Natural killer cell treated with Interleukin-12 subunit alpha and Interleukin-12 subunit beta and Interleukin-15 and Interleukin-18, amount 100 ng/mL, for 72 hours (primary cell): ENCODE results near the gene HS2ST1. TPM values are rescaled to one million over a fixed set of nuclear protein-coding genes. Genes with fewer than 3 reads are reported as not detected.
"Not testable (repeated sequence)": the region's sequence is repeated elsewhere in the genome, so short reads cannot be mapped to it uniquely, and the experiment has no call there.

ENCODE experiments used
- ATAC-seq, 2 donors: fragments of 150-1000 bp; cut with Tn5 transposase in 1 of 2; sonication (Bioruptor Pico), chemical (Tn5 transposase) in 1 of 2; 2 replicates each; pipeline ENCODE4 v1.10.0; 2021
- DNase-seq: peaks from one replicate; pipeline ENCODE4 v3.0.0; 2022; ENCODE audit warnings: low spot score
- H3K27ac Mint-ChIP-seq, 2 donors: 1 replicate in 1 of 2; 2 replicates in 1 of 2; pipeline ENCODE4 v1.8.0; 2022; ENCODE audit warnings: mixed read lengths in 2 of 2, mild to moderate bottlenecking in 1 of 2, moderate library complexity in 1 of 2
- H3K27me3 Mint-ChIP-seq, 2 donors: 1 replicate in 1 of 2; 2 replicates in 1 of 2; pipeline ENCODE4 v1.8.0; 2022; ENCODE audit warnings: mixed read lengths in 2 of 2
- H3K36me3 Mint-ChIP-seq: one replicate; pipeline ENCODE4 v1.8.0; 2022; ENCODE audit warnings: mixed read lengths
- H3K4me1 Mint-ChIP-seq, 2 donors: 1 replicate in 1 of 2; 2 replicates in 1 of 2; pipeline ENCODE4 v1.8.0; 2022; ENCODE audit warnings: low read depth in 2 of 2, mixed read lengths in 2 of 2, mild to moderate bottlenecking in 1 of 2
- H3K4me3 Mint-ChIP-seq: one replicate; pipeline ENCODE4 v1.8.0; 2022; ENCODE audit warnings: mixed read lengths
- H3K9me3 Mint-ChIP-seq: 2 replicates; pipeline ENCODE4 v1.8.0; 2022; ENCODE audit warnings: mixed read lengths
- total RNA-seq, 2 donors: library from RNA; stranded (reverse); gene quantifications; one replicate each; pipeline ENCODE4 v1.2.3, GENCODE V29; 2022

Gene HS2ST1
- total RNA-seq, 2 donors from 2014 or later, result 15.1 to 24.5 TPM

DNA sequence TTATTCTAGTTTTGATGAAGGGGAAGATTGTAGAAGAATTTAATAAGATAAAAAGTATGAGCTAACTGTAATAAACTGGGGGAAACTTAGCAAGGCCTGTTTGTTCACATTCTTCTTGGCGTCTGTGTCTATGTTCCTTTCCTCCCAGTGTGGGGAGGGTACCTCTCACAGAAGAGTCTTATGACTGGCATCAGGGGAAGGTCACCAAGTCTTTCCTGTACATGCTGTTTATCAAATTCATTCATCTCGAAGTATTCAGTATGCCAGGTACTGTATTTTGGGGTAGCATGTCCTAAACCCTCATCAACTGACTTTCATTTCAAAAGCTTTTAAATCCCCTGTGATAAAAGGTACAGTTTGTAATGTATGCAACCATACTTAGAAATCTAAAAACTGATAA lies 78.4 kb downstream of the HS2ST1 start:
- Mint-ChIP-seq H3K9me3 (no peaks in the 10 kb centered on the region), H3K4me1 (peaks cover 3 to 5% of the 10 kb centered on the region in 2 donors), H3K27me3 (no peaks in the 10 kb centered on the region), H3K4me3 (no peak overlapping the region), H3K27ac (no peak overlapping the region), H3K36me3 (no peaks in the 10 kb centered on the region)
- ATAC-seq (no peak), DNase-seq (no peak)

DNA sequence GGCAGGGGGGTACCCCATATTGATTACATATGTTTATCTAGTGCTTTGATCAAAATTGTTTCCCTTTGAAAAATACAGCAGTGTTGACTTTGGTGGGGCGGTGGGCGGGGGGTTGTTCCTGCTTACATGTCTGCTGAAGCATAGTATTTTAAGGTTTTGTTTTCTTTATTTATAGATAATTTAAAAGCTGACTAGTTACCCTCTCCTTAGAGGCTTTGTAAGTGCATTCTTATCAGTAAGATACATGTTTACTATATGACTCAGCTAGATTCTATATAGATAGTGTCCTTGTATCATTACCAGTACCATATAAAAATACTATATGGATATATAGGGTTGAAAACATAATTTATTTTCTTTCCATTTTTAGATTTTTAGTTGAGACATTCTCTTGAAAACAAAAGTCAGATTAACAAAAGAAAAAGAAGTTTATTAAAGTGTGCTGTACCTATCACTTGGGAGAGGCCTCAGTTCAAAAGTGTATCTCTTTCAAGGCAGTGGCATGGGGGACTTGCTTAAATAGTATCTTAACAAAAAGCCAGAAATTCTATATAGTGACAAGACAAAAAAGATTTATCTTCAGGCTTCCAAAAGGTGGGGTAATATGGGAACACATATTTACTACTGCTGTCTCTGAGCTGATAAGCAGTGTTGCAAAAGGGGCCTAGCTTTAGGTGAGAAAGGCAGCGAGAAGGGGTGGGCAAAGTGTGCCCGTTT lies 79.0 kb downstream of the HS2ST1 start:
- H3K27ac Mint-ChIP-seq, result no peak overlapping the region
- peaks cover 3 to 5% of the 10 kb centered on the region in 2 donors for H3K4me1 Mint-ChIP-seq
- DNase-seq, result no peak
- no peaks in the 10 kb centered on the region for H3K9me3 Mint-ChIP-seq
- no peaks in the 10 kb centered on the region for H3K36me3 Mint-ChIP-seq
- ATAC-seq, result no peak
- H3K4me3 Mint-ChIP-seq, result no peak overlapping the region
- no peaks in the 10 kb centered on the region for H3K27me3 Mint-ChIP-seq

DNA sequence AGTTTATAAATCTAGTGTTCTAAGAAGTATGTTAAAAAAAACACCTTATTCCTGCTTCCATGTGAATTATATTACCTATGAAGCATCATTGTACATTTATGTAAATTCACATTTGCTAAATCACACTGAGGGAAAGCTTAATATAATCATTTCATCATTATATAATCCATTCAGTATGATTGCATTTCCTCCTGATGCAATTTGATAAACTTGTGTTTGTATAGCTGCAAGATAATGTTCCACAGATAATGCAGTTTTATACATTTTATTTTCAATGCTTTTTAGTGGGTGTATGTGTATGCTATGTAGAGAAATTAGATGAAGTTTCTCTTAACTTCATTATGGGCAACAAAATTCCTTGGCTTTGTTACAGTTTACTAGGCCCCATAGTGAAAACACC lies 79.6 kb downstream of the HS2ST1 start:
- no peak overlapping the region for H3K27ac Mint-ChIP-seq
- peaks cover 5 to 10% of the 10 kb centered on the region in 2 donors for H3K4me1 Mint-ChIP-seq
- H3K9me3 Mint-ChIP-seq, result no peaks in the 10 kb centered on the region
- H3K4me3 Mint-ChIP-seq, result no peak overlapping the region
- no peaks in the 10 kb centered on the region for H3K36me3 Mint-ChIP-seq
- no peaks in the 10 kb centered on the region for H3K27me3 Mint-ChIP-seq
- no peak for DNase-seq
- no peak for ATAC-seq

DNA sequence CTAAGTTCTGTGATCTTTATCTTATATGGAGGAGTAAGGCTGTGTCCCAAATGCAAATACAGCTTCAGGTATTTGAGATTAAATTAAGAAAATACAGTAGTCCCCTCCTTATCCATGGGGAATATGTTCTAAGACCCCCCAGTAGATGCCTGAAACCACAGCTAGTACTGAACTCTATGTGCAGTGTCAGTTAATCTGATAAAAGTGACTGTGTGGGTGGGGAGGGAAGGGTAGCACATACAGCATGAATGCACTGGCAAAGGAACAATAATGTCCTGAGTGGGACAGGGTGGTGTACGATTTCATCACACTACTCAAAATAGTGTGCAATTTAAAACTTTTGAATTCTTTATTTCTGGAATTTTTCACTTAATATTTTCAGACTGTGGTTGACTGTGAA lies 83.1 kb downstream of the HS2ST1 start:
- DNase-seq, result no peak
- Mint-ChIP-seq H3K36me3 (no peaks in the 10 kb centered on the region), H3K9me3 (no peaks in the 10 kb centered on the region), H3K27me3 (no peaks in the 10 kb centered on the region), H3K4me1 (peaks cover 5 to 10% of the 10 kb centered on the region in 2 donors), H3K4me3 (no peak overlapping the region), H3K27ac (no peak overlapping the region)
- no peak for ATAC-seq

DNA sequence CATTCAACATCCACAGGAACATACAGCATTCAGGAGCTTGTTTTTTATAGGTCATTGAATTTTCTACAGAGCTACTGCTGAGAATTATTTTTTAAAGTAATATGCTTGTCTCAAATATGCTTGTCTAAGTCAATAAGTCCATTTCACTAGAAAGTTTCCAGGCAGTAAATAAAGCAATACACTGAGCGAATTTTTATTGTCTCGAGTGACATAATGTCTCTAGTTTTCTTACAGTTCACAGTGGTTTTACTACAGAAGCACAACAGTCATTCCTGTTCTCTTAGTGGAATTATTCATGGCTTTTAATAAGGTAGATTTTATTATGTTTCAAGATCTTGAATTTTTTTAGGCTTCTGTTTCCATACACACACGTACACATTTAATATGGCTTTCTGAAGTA lies 83.8 kb downstream of the HS2ST1 start:
- ATAC-seq, result no peak
- Mint-ChIP-seq H3K27me3 (no peaks in the 10 kb centered on the region), H3K9me3 (no peaks in the 10 kb centered on the region), H3K4me3 (no peak overlapping the region), H3K36me3 (no peaks in the 10 kb centered on the region), H3K27ac (no peak overlapping the region), H3K4me1 (peaks cover 5 to 10% of the 10 kb centered on the region in 2 donors)
- DNase-seq, result no peak

DNA sequence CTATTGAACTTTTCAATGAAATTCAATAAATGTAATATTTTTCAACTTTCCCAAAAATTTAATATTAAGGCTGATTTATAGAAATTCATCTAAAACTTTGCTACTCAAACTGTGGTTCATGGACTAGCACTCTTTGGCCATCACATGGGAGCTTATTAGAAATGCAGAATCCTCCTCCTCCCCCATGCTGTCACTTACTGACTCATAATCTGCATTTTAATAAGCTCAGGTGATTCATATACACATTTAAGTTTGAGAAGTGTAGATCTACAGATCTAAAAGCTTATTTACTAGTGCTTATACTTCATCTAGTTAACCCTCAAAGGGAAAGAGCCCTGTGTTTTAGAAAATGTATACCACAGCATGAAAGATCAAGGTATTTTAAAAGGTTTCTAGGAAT lies 84.3 kb downstream of the HS2ST1 start:
- no peaks in the 10 kb centered on the region for H3K27me3 Mint-ChIP-seq
- peaks cover 5 to 10% of the 10 kb centered on the region in 2 donors for H3K4me1 Mint-ChIP-seq
- no peak for DNase-seq
- no peaks in the 10 kb centered on the region for H3K36me3 Mint-ChIP-seq
- no peak overlapping the region for H3K27ac Mint-ChIP-seq
- no peak overlapping the region for H3K4me3 Mint-ChIP-seq
- H3K9me3 Mint-ChIP-seq, result no peaks in the 10 kb centered on the region
- no peak for ATAC-seq

DNA sequence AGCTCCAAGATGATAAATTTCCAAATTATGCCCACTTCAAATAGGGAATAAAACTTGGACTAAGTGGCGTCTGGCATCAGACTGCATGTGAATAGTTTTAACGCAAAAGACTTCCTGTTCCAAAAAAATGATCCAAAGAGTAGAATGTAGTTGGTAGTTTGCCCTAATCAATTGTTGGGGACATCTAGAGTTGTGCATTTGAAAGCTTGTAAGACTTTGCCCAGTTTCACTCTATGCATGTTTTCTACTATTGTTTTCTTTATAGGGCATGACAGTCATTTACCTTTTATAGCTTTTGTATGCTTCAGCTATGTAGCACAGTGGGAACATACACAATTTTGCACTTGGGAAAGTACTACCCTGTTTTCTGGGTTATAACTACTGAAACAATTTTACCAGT lies 86.0 kb downstream of the HS2ST1 start:
- no peaks in the 10 kb centered on the region for H3K9me3 Mint-ChIP-seq
- ATAC-seq (no peak), DNase-seq (no peak)
- no peaks in the 10 kb centered on the region for H3K27me3 Mint-ChIP-seq
- H3K36me3 Mint-ChIP-seq, result no peaks in the 10 kb centered on the region
- H3K4me1 Mint-ChIP-seq, result peaks cover 2 to 5% of the 10 kb centered on the region in 2 donors
- no peak overlapping the region for H3K4me3 Mint-ChIP-seq
- no peak overlapping the region for H3K27ac Mint-ChIP-seq

DNA sequence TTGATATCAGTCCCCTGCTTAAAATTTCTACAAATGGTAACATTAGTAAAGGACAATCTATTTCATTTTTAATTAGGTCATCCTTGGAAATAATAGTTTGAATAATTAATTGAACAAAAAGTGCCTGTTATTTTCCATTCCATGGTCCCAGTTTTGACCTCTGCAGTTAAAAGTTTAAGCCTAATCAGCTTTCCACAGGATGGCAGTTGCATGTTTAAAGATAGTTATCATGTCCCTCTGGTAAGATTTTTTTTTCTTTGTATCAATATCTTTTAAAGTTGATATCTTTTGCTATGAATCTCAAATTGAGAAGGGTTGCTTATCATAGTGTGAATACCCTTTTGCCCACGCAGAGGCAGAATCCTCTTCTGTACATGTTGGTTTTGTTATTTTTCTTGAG lies 90.4 kb downstream of the HS2ST1 start:
- Mint-ChIP-seq H3K36me3 (no peaks in the 10 kb centered on the region), H3K27ac (no peak overlapping the region), H3K4me3 (no peak overlapping the region), H3K27me3 (no peaks in the 10 kb centered on the region), H3K9me3 (no peaks in the 10 kb centered on the region), H3K4me1 (no peaks in the 10 kb centered on the region)
- DNase-seq, result no peak
- ATAC-seq, result no peak

DNA sequence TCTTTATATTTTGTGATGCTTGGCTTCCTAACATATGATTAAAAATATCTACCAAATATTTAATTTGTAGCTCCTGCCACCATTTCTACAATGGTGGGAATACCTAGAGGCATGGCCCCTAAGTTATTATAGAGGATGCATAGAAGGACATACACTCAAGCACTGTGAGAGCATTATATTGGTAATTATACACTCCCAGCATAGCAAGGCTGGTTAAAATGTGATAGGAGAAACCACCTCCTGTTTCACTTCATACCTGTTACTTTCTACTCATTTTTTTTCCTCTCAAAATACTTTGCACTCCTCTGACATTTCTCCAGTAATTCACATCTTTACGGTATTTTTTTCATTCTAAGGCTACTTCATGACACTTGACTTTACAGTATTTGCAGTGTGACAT lies 92.9 kb downstream of the HS2ST1 start:
- Mint-ChIP-seq H3K27me3 (no peaks in the 10 kb centered on the region), H3K27ac (no peak overlapping the region), H3K9me3 (no peaks in the 10 kb centered on the region), H3K4me1 (peaks cover 0 to 3% of the 10 kb centered on the region in 2 donors), H3K36me3 (peaks cover 7% of the 10 kb centered on the region), H3K4me3 (no peak overlapping the region)
- ATAC-seq, result no peak
- DNase-seq, result no peak

DNA sequence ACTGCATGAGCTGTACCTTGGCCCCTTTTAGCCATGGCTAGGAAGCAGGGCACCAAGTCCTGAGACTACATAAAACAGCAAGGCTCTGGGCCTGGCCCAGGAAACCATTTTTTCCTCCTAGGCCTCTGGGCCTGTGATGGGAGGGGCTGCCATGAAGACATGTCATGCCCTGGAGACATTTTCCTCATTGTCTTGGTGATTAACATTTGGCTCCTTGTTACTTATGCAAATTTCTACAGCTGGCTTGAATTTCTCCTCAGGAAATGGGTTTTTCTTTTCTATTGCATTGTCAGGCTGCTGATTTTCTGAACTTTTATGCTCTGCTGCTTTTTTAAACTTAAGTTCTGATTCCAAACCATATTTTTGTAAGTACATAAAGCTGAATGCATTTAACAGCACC lies 99.0 kb downstream of the HS2ST1 start:
- peaks cover 0 to 10% of the 10 kb centered on the region in 2 donors for H3K4me1 Mint-ChIP-seq
- not testable (repeated sequence) for H3K4me3 Mint-ChIP-seq, H3K9me3 Mint-ChIP-seq, ATAC-seq, DNase-seq, H3K27me3 Mint-ChIP-seq, H3K27ac Mint-ChIP-seq
- peaks cover 18% of the 10 kb centered on the region for H3K36me3 Mint-ChIP-seq

DNA sequence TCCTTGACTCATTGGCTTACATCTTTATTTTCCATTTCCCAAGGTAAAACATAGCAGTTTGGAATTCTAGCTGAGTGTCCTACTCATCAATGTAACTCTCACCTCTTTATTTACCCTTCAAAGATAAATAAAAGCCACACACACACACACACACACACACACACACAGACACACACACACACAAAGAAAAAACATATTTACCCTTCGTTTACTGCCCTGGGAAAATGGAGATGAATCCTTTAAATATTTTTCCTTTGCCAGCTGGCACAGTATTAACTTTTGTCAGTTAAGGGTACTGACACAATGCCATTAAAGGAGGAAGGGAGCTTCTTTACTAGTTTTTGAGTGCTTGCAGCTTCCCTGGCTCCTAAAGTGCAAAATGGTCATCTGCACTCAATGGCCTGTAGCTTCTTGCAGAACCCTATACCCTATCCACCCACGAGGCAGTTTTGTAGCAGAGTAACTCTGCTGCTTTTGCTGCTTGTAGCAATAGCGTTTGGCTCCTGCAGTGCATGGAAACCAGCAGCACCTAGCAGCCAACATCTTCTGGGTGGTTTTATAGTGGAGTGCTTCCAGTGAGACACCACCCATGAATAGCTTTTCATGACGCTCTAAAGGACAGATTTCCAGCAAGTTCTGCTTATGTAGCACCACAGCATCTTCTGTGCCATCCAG lies 103.7 kb downstream of the HS2ST1 start:
- Mint-ChIP-seq H3K36me3 (peaks cover 10% of the 10 kb centered on the region), H3K9me3 (peaks cover 6% of the 10 kb centered on the region), H3K4me1 (peaks cover 0 to 8% of the 10 kb centered on the region in 2 donors), H3K27ac (no peak overlapping the region), H3K4me3 (no peak overlapping the region), H3K27me3 (no peaks in the 10 kb centered on the region)
- ATAC-seq, result no peak
- no peak for DNase-seq

DNA sequence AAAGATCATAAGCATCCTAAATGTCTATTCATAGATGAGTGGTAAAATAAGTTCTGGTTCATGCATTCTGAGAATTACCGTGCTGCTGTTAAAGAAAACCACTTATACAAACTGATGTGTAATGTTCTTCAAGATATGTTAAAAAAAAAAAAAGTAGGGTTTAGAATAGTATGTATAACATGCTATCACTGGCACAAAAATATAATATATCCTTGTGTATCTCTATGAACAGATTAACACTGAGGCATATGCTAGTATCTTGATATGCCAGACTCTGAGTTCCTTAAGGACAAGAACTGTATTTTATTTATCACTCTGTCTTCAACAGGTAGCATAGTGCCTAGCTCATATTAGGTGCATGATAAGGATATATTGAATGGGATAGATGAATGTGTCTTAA lies 108.9 kb downstream of the HS2ST1 start:
- H3K36me3 Mint-ChIP-seq, result no peaks in the 10 kb centered on the region
- ATAC-seq (no peak), DNase-seq (no peak)
- H3K27ac Mint-ChIP-seq, result no peak overlapping the region
- H3K9me3 Mint-ChIP-seq, result no peaks in the 10 kb centered on the region
- peaks cover 5 to 13% of the 10 kb centered on the region in 2 donors for H3K4me1 Mint-ChIP-seq
- H3K4me3 Mint-ChIP-seq, result no peak overlapping the region
- H3K27me3 Mint-ChIP-seq, result no peaks in the 10 kb centered on the region

DNA sequence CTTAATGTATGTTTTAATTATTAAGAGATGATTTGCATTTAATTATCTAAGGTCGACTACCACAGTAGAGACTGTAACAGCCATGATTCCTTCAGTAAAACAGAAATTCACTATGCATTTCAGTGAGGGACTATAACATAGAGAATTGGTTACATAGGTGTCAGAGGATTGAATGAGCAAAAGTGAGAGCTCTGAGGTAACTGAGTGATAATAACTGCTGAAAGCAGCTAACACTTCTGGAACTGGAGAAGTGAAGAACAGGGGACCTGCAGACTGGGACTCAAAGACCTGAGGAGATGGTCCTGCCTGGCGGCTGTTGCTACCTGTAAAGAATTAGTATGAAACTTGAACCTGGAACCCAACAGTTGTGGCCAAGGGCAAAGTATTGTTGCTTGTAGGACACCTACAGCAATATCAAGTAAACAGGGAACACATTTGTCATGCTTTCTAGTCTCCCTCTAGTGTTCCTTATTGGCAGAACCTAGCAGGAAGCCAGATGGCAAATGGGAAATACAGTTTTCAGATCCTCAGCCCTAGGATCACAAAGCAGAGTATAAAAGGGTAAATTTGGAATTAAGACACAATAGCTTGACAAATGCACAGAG lies 110.6 kb downstream of the HS2ST1 start:
- Mint-ChIP-seq H3K27ac (no peak overlapping the region), H3K36me3 (no peaks in the 10 kb centered on the region)

DNA sequence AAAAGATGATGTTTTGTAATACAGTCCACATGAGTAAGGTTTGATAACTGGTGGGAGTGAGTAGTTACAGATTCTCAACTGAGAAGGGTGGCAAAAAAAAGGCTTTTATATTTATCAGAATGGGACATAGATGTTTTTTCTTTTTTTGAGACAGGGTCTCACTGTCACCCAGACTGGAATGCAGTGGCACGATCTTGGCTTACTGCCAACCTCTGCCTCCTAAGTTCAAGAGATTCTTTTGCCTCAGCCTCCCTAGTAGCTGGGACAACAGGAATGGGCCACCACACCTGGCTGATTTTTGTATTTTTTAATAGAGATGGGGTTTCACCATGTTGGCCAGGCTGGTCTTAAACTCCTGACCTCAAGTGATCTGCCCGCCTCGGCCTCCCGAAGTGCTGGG lies 113.1 kb downstream of the HS2ST1 start:
- not testable (repeated sequence) for H3K27me3 Mint-ChIP-seq, ATAC-seq, H3K27ac Mint-ChIP-seq, DNase-seq, H3K9me3 Mint-ChIP-seq, H3K4me3 Mint-ChIP-seq, H3K36me3 Mint-ChIP-seq
- H3K4me1 Mint-ChIP-seq, result peaks cover 5 to 13% of the 10 kb centered on the region in 2 donors

More for the DNA sequence above, 110.6 kb downstream of the HS2ST1 start:
- no peaks in the 10 kb centered on the region for H3K9me3 Mint-ChIP-seq
- DNase-seq, result no peak
- H3K4me1 Mint-ChIP-seq, result peaks cover 5 to 13% of the 10 kb centered on the region in 2 donors
- ATAC-seq, result no peak
- no peak overlapping the region for H3K4me3 Mint-ChIP-seq
- no peaks in the 10 kb centered on the region for H3K27me3 Mint-ChIP-seq
